Karpas-422 (cell line): Measurements from ENCODE around the gene TOMM40L. TPM values are rescaled to one million over a fixed set of nuclear protein-coding genes. Genes with fewer than 3 reads are reported as not detected.
"Not testable (repeated sequence)": the region's sequence is repeated elsewhere in the genome, so short reads cannot be mapped to it uniquely, and the experiment has no call there.

Source experiments
- DNase-seq: peaks from one replicate; pipeline ENCODE4 v3.0.0-alpha.2; 2015
- H2AFZ ChIP-seq: fragments of 200-600 bp; sonication (generic); 2 replicates; pipeline ENCODE4 v1.6.1; 2014; ENCODE audit warnings: antibody characterized with exemption, low read length, mixed read lengths
- H3K27ac ChIP-seq: fragments of 200-600 bp; sonication (generic); 2 replicates; pipeline ENCODE4 v1.5.1; 2014; ENCODE audit warnings: mild to moderate bottlenecking, low read length, moderate library complexity
- H3K27me3 ChIP-seq: fragments of 200-600 bp; sonication (generic); 2 replicates; pipeline ENCODE4 v1.6.1; 2014; ENCODE audit warnings: low read length, mixed read lengths
- H3K36me3 ChIP-seq: fragments of 200-600 bp; sonication (generic); 2 replicates; pipeline ENCODE4 v1.6.1; 2014; ENCODE audit warnings: low read length, mixed read lengths; ENCODE audit not compliant: insufficient read depth
- H3K4me1 ChIP-seq: fragments of 200-600 bp; sonication (generic); 2 replicates; pipeline ENCODE4 v1.6.1; 2014; ENCODE audit warnings: mild to moderate bottlenecking, low read length, mixed read lengths
- H3K4me2 ChIP-seq: fragments of 200-600 bp; sonication (generic); 2 replicates; pipeline ENCODE4 v1.6.1; 2014; ENCODE audit warnings: low read length, low read depth, mild to moderate bottlenecking; ENCODE audit not compliant: poor library complexity, severe bottlenecking
- H3K4me3 ChIP-seq: fragments of 200-600 bp; sonication (generic); 2 replicates; pipeline ENCODE4 v1.5.1; 2014; ENCODE audit warnings: mild to moderate bottlenecking, antibody characterized with exemption, low read length, mixed read lengths
- H3K79me2 ChIP-seq: fragments of 200-600 bp; sonication (generic); 2 replicates; pipeline ENCODE4 v1.6.1; 2014; ENCODE audit warnings: mild to moderate bottlenecking, low read length, mixed read lengths
- H3K9ac ChIP-seq: fragments of 200-600 bp; sonication (generic); 2 replicates; pipeline ENCODE4 v1.6.0; 2014; ENCODE audit warnings: low read length
- H3K9me2 ChIP-seq: fragments of 200-600 bp; sonication (generic), shearing (Covaris generic); replicated peaks from 2 replicates; pipeline ENCODE4 v1.6.0; 2014; ENCODE audit warnings: mild to moderate bottlenecking, low read length, moderate library complexity; ENCODE audit not compliant: insufficient read depth
- H3K9me3 ChIP-seq: fragments of 300-700, 200-600 bp; sonication (generic); 2 replicates; pipeline ENCODE4 v1.6.1; 2014; ENCODE audit warnings: low read length, mixed read lengths
- H4K20me1 ChIP-seq: fragments of 200-600 bp; sonication (generic); 2 replicates; pipeline ENCODE4 v1.6.1; 2014; ENCODE audit warnings: mild to moderate bottlenecking, antibody characterized with exemption, low read length, low read depth; ENCODE audit not compliant: insufficient read depth
- total RNA-seq: library from RNA; depleted of rRNA; stranded (reverse); fragments of >200 nt; shearing (Covaris generic); gene quantifications from 2 replicates; pipeline ENCODE4 v1.2.3, GENCODE V29; 2014; ENCODE audit warnings: low replicate concordance

TOMM40L gene
- total RNA-seq, 1 experiment from 2014 or later = 9.5 TPM

GRCh38 chr1:161222175-161223019 is 3.5 kb upstream of the TOMM40L start:
- no peaks in the 10 kb centered on the region for H3K9me3 ChIP-seq
- H3K27me3 ChIP-seq = no peaks in the 10 kb centered on the region
- no peak for DNase-seq
- no peaks in the 10 kb centered on the region for H3K9me2 ChIP-seq
- H3K9ac ChIP-seq = no peak overlapping the region
- H3K4me2 ChIP-seq = no peak overlapping the region
- no peak overlapping the region for H2AFZ ChIP-seq
- no peak overlapping the region for H3K27ac ChIP-seq
- no peak overlapping the region for H3K4me3 ChIP-seq
- H4K20me1 ChIP-seq = no peaks in the 10 kb centered on the region
- H3K4me1 ChIP-seq = peaks cover 26% of the 10 kb centered on the region
- no peaks in the 10 kb centered on the region for H3K36me3 ChIP-seq
- 0 out of 2 replicates have a peak, but pooled peaks cover 4% of the 10 kb centered on the region for H3K79me2 ChIP-seq

- Histone ChIP-seq H3K9me3 (no peaks in the 10 kb centered on the region), H2AFZ (no peak overlapping the region), H4K20me1 (no peaks in the 10 kb centered on the region), H3K4me3 (no peak overlapping the region), H3K9ac (no peak overlapping the region), H3K9me2 (no peaks in the 10 kb centered on the region), H3K27ac (no peak overlapping the region), H3K4me1 (peaks cover 20% of the 10 kb centered on the region), H3K36me3 (0 out of 2 replicates have a peak, but pooled peaks cover 8% of the 10 kb centered on the region), H3K79me2 (0 out of 2 replicates have a peak, but pooled peaks cover 4% of the 10 kb centered on the region), H3K27me3 (no peaks in the 10 kb centered on the region), H3K4me2 (no peak overlapping the region)
- no peak for DNase-seq
Observed at GRCh38 chr1:161223805-161224694, 1.8 kb upstream of the TOMM40L start.

GRCh38 chr1:161224695-161225087 is 1.2 kb upstream of the TOMM40L start:
- peaks cover 11% of the 10 kb centered on the region; the same call in 1 of the 2 replicates for H3K36me3 ChIP-seq
- H3K9me2 ChIP-seq, H4K20me1 ChIP-seq, H3K9me3 ChIP-seq, H3K4me3 ChIP-seq, H3K27me3 ChIP-seq, H3K27ac ChIP-seq, H2AFZ ChIP-seq, H3K9ac ChIP-seq, DNase-seq, H3K4me2 ChIP-seq, H3K79me2 ChIP-seq: not testable (repeated sequence)
- H3K4me1 ChIP-seq = peaks cover 20% of the 10 kb centered on the region

DNA sequence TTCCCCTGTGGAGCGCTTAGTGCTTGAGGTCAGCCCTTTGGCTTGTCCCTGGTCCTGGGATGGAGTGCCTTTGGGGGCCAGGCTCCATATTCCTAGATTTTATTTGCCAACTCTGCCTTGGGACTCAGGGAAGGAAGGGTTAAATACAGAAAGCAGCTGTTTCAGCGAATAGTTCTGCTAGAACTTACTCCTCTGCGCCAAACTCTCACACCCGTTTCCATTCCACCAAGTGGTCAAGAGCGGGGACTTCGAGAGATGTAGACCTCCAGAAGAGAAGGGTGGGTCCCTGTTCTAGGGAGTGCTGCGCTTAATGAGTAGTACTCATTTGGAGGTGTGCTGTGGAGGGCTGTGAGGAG is 704 bp upstream of the TOMM40L start:
- Histone ChIP-seq H3K27ac (no peak overlapping the region), H3K4me2 (peak overlapping the region; percentile 18), H4K20me1 (no peaks in the 10 kb centered on the region), H3K9me2 (no peaks in the 10 kb centered on the region), H3K9ac (peak overlapping the region; percentile 2; the same call in 1 of the 2 replicates), H3K4me3 (peak overlapping the region; percentile 5; the same call in 1 of the 2 replicates), H2AFZ (peak overlapping the region; percentile 54), H3K36me3 (peaks cover 12% of the 10 kb centered on the region; the same call in 1 of the 2 replicates), H3K27me3 (no peaks in the 10 kb centered on the region), H3K4me1 (peaks cover 20% of the 10 kb centered on the region), H3K9me3 (no peaks in the 10 kb centered on the region), H3K79me2 (0 out of 2 replicates have a peak, but pooled peaks cover 4% of the 10 kb centered on the region)
- DNase-seq = no peak

- peaks cover 12% of the 10 kb centered on the region; the same call in 1 of the 2 replicates for H3K36me3 ChIP-seq
- H3K27me3 ChIP-seq = no peaks in the 10 kb centered on the region
- H3K4me2 ChIP-seq = peak overlapping the region; percentile 87
- H2AFZ ChIP-seq = no peak overlapping the region
- peak overlapping the region; percentile 73 for H3K9ac ChIP-seq
- H3K79me2 ChIP-seq = 0 out of 2 replicates have a peak, but pooled peaks cover 4% of the 10 kb centered on the region
- H3K27ac ChIP-seq = peak overlapping the region; percentile 43
- no peaks in the 10 kb centered on the region for H3K9me3 ChIP-seq
- H3K4me3 ChIP-seq = peak overlapping the region; percentile 79
- DNase-seq = peak; percentile 70
- peaks cover 20% of the 10 kb centered on the region for H3K4me1 ChIP-seq
- no peaks in the 10 kb centered on the region for H3K9me2 ChIP-seq
- H4K20me1 ChIP-seq = no peaks in the 10 kb centered on the region
Observed at GRCh38 chr1:161226320-161226711, 456 bp downstream of the TOMM40L start.

- Histone ChIP-seq H3K27me3 (no peaks in the 10 kb centered on the region), H3K9ac (peak overlapping the region; percentile 73), H3K4me1 (peaks cover 20% of the 10 kb centered on the region), H3K4me3 (peak overlapping the region; percentile 79), H3K9me3 (no peaks in the 10 kb centered on the region), H4K20me1 (no peaks in the 10 kb centered on the region), H3K36me3 (peaks cover 12% of the 10 kb centered on the region; the same call in 1 of the 2 replicates), H3K4me2 (peak overlapping the region; percentile 87), H2AFZ (peak overlapping the region; percentile 38; the same call in 1 of the 2 replicates), H3K9me2 (no peaks in the 10 kb centered on the region), H3K79me2 (0 out of 2 replicates have a peak, but pooled peaks cover 4% of the 10 kb centered on the region), H3K27ac (peak overlapping the region; percentile 43)
- DNase-seq = peak; percentile 45
Observed at GRCh38 chr1:161226759-161227158, 899 bp downstream of the TOMM40L start.

GRCh38 chr1:161227196-161227871 is 1.5 kb downstream of the TOMM40L start:
- peak overlapping the region; percentile 79 for H3K4me3 ChIP-seq

More at GRCh38 chr1:161227196-161227871, 1.5 kb downstream of the TOMM40L start:
- Histone ChIP-seq H3K9ac (peak overlapping the region; percentile 73), H3K4me1 (peaks cover 20% of the 10 kb centered on the region), H4K20me1 (no peaks in the 10 kb centered on the region), H3K36me3 (peaks cover 12% of the 10 kb centered on the region; the same call in 1 of the 2 replicates), H3K9me2 (no peaks in the 10 kb centered on the region), H3K27ac (peak overlapping the region; percentile 43), H2AFZ (peak overlapping the region; percentile 53; the same call in 1 of the 2 replicates), H3K9me3 (no peaks in the 10 kb centered on the region), H3K79me2 (0 out of 2 replicates have a peak, but pooled peaks cover 4% of the 10 kb centered on the region), H3K27me3 (no peaks in the 10 kb centered on the region), H3K4me2 (peak overlapping the region; percentile 87)
- DNase-seq = peak; percentile 95
